GM19025 (cell line): ENCODE measurements around the gene ACKR3.

ENCODE experiments used
- ATAC-seq: cut with Tn5 transposase; IDR thresholded peaks from one replicate; pipeline ENCODE4 v1.9.1; 2021; ENCODE audit warnings: mild to moderate bottlenecking, low read depth, moderate library complexity; ENCODE audit not compliant: unreplicated experiment

The ACKR3 gene

GRCh38 chr2:236581546-236581945 lies 11.9 kb downstream of the ACKR3 start:
- ATAC-seq = no peak

GRCh38 chr2:236582968-236583367 lies 13.3 kb downstream of the ACKR3 start:
- no peak for ATAC-seq

- no peak for ATAC-seq
Observed at GRCh38 chr2:236583621-236584203, 14.1 kb downstream of the ACKR3 start.

DNA sequence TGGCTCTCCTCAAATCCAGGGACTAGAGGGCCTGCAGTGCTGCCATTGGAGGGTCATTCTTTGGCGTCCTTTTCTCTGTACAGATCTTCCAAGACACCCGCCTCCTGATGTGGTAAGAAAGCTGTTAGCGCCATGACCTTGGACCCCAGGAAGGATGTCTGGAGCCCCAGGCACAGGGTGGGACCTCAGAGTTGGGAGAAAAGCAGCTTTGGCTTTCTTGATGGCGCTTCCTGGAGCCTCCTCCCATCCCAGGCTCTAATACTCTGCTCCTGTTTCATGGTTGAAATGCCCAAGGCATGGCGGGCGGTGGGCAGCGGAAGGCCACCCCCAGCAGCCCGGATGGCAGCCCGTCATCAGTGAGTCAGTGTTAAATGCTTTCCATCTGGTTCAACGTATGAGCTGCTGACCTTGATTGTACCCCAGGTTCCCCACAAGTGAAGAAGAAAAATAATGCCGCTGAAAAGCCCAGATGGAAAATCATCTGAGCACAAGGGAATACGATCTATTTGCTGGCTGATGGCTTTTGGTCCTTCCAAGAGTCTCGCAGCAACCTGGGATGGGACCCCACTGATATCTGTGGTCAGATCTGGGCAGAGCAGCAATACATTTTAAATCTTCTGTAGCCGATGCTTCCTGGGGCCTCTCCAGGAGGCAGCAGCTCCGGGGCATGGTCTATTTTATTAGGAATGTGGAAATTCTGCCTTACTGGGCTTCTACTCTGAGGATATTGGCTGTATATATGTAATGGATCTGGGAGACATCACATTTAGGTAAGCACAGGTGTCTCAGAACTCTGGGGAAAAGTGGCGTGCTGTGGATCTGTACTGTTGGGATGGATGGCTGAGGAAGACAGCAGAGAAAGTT lies 15.1 kb downstream of the ACKR3 start:
- no peak for ATAC-seq

- no peak for ATAC-seq
Observed at GRCh38 chr2:236585966-236586365, 16.3 kb downstream of the ACKR3 start.

- ATAC-seq = no peak
Observed at GRCh38 chr2:236587861-236588815, 18.5 kb downstream of the ACKR3 start.

- no peak for ATAC-seq
Observed at GRCh38 chr2:236588932-236589592, 19.4 kb downstream of the ACKR3 start.

- ATAC-seq = no peak
Observed at GRCh38 chr2:236590846-236591245, 21.2 kb downstream of the ACKR3 start.

GRCh38 chr2:236592821-236593220 lies 23.2 kb downstream of the ACKR3 start:
- no peak for ATAC-seq

DNA sequence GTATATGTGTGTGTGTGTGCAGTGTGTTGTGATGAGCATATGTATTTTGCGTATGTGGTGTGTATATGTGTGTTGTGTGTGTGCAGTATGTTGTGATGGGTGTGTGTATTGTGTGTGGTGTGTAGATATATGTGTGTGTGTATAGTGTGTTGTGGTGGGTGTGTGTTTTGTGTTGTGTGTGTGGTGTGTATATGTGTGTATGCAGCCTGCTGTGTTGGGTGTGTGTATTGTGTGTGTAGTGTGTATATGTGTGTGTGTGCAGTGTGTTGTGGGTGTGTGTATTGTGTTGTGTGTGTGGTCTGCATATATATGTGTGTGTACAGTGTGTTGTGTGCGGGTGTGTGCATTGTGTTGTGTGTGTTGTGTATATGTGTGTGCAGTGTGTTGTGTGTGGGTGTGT lies 23.9 kb downstream of the ACKR3 start:
- no peak for ATAC-seq

GRCh38 chr2:236593956-236594355 lies 24.3 kb downstream of the ACKR3 start:
- ATAC-seq = no peak

- ATAC-seq = no peak
Observed at GRCh38 chr2:236597629-236598028, 28.0 kb downstream of the ACKR3 start.

DNA sequence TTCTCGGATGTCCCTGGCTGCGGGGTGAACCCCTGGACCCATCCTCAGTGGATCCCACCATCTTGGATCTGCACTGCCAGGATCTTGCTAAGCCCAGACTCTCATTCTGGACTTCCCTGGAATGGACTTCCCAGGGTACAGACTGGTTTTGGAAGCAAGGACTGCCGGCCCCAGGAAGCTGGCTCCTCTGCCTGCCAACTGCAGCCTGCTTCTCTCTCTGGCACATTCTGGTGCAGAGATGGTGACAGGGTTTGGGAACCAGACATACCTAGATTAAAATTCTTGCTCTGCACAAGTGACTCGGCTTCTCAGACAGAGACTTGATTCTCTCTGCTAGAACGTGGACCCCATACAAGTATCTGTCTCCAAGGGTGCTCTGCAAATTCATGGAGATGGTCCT lies 29.4 kb downstream of the ACKR3 start:
- no peak for ATAC-seq

DNA sequence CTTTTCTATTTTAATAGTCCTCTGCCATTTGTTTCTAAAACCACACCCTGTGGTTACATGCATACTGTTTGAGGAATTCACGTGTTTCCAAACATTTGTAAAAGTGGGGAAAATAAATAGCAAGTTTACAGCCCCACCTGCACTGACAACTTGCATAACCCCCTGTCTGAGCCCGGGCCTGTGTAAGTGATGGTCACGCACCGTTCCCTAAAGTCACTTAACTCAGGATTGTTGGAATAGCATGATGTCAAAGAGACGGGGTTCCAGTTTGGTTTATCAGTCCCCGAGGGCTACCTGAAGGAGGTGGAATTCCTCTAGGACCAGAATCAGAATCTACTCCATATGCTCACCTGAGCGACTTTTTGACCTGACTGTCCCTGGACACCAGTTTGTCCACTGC lies 30.5 kb downstream of the ACKR3 start:
- no peak for ATAC-seq

GRCh38 chr2:236600892-236601291 lies 31.3 kb downstream of the ACKR3 start:
- ATAC-seq = no peak

DNA sequence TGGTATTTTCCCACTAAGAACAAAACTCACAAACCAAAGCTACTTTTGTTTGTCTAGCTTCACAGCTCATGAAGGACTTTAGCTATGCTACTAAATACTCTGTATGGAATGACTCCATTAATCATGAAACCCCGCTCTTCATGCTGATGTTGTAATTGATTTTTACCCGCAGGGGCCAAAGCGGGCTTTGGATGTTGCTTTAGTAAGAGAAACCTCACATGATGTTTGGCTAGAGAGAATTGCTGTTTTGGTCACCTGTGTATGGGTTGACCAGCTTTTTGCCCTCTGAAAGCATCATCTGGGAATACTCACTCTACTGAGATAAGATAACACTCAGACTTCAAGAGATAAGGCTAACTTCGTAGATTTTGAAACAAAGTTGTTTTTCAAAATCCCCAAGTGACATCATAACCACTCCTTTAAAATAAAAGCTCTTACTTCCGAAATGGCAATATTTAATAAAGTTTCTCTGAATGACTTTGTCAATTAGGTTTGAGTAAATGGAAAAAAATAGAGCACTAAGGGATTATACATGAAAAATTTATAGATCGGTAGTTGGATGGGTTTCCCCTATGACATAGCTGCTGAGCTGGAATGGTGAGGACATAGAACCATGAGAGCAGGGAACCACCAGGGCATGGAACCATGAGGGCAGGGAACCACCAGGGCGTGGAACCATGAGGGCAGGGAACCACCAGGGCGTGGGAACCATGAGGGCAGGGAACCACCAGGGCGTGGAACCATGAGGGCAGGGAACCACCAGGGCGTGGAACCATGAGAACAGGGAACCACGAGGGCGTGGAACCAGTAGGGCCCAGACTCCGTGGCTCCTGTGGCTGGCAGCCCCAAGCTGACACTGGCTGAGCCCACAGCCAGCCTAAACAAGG lies 31.9 kb downstream of the ACKR3 start:
- ATAC-seq = no peak

DNA sequence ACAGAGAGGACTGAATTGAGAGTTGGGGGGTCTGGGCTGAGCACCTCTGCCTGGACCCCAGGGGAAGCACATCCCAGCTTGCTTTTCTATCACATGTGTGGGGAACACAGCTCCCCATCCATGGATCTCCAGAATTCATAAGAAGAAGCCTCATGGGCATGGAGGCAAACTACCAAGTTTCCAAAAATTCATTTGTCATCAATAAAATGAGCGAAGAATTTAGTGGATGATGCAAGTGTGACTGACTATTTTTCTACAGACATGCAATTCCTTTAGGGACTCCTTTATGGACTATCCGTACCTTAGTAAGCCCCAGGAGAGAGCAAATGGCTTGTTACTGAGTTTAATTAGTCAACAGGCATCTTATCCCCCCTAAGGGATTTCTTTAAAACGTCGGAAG lies 33.1 kb downstream of the ACKR3 start:
- ATAC-seq = no peak

- ATAC-seq = no peak
Observed at GRCh38 chr2:236603361-236604015, 33.9 kb downstream of the ACKR3 start.
